Head of caudate nucleus (tissue), 42 donors: ENCODE results near the gene UFD1.
"Not testable (repeated sequence)": the region's sequence is repeated elsewhere in the genome, so short reads cannot be mapped to it uniquely, and the experiment has no call there.

Experiments
- DNase-seq, 42 donors: peaks; one replicate each; pipeline versions ENCODE4 v3.0.0 to v3.0.0-alpha.2; 2020 to 2021; ENCODE audit warnings: mixed read lengths in 7 of 42
- intact Hi-C: fragments of 100-400 bp; cut with DNase I; formaldehyde crosslinking; loops from one replicate; pipeline ENCODE4 v1.15.0; 2022

UFD1 gene

DNA sequence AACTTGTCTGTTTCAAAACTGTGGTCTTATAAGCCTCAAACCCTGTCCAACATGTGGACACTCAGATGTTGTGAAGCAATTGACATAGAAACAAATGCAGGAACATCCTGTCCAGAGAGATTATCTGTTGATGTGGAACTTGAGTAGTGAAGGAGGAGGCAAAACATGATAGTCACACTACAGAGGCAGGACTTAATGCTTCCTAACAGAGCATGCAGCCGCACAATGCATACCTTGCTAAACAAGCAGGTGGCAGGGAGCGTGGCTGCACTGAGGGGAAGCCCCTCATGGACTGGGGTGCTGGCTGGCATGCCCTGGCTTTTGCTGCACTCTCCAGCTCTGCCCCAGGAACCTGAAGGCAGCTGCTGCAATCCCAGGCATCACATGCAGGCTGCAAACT is 36.8 kb downstream of the UFD1 start:
- peak in 1 of 42 donors; percentile 8 for DNase-seq
- intact Hi-C loops: loop anchor here (10.0 kb wide), 1 partner anchor 297 kb away; the partner anchor contains the start of gene ESS2

DNA sequence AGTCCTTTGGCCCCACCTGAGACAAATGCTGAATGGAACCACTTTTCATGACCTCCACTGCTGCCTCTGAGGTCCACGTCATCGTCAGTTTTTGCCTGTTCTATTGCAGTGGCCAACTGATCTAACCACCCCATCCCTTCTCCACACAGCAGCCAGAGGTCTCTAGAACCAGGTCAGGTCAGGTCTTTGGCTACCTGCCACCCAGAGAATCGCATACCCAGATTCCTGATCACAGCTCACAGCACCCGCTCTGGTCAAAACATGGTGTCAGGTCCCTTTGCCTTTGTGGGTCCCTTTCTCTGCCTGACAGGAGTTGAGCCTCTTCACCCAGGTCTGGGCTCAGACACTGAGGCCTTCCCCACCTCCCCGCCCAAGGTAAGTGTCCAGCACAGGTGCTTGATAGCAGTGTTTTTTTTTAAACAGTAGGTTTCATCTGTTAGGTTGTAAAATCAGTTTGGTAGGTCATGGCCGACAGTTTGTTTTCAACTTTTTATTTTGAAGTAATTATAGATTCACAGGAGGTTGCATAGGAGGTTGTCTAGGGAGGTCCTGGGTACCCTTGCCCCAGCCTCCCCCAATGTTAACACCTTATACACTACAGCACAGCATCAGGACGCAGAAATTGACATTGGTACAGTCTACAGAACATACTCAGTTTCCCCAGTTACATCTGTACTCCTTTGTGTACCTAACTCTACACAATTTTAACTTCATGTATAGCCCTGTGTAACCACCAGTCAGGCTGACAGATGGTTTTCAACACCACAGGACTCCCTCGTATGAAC is 38.4 kb downstream of the UFD1 start:
- intact Hi-C loops: loop anchor here (10.0 kb wide), 1 partner anchor 296 kb away; the partner anchor contains the start of gene ESS2
- DNase-seq: peak in 1 of 42 donors; percentile 18

GRCh38 chr22:19438298-19438697 is 40.7 kb downstream of the UFD1 start:
- DNase-seq: no peak
- intact Hi-C loops: no loop called here

- peak in 1 of 42 donors; percentile 18 for DNase-seq
- intact Hi-C loops: not testable (repeated sequence)
These were observed 42.4 kb downstream of the UFD1 start for GRCh38 chr22:19436444-19437161.

DNA sequence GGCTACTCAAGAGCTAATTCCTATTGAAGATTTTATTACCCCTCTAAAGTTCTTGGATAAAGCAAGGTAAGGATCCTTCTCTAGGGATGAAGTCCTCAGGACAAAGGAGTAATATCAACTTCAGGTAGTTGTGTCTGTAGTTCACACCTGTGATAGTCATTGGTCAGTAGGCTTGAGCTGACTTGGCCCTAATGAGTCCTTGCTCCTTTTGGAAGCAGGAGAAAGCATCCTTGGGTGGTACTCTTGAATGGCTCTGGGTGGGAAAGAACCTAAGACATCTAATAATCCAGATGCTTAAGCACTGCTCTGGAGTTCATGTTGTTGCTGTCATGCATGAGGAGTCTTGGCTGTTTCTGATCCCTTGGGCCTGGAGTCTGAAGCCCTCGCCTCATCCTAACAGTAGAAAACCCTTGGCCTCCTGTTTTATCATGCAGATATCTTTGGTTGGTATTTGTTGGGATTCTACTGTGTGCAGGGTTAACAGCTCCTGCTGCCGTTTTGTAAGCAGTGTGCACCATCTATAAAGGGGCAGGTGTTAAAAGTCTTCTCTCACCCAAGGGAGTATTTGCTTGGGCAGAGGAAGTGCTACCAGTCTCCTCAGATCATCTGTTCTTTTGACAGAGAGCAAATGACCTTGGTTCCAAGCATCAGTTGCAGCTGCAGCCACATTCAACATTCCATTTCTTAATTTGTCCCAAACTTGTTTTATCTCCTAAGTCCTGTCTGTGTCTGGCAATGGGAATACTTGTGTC is 44.0 kb downstream of the UFD1 start:
- intact Hi-C loops: loop anchor here (5.0 kb wide), 2 partner anchors 42 to 258 kb away; partner anchors contain the start of genes CDC45, SLC25A1 and UFD1

GRCh38 chr22:19434401-19434800 is 44.6 kb downstream of the UFD1 start:
- intact Hi-C loops: loop anchor here (5.0 kb wide), 2 partner anchors 43 to 257 kb away; partner anchors contain the start of genes CDC45, SLC25A1 and UFD1
- DNase-seq: peak in 1 of 42 donors; percentile 15

More for the DNA sequence above, 44.0 kb downstream of the UFD1 start:
- no peak for DNase-seq

GRCh38 chr22:19432133-19432851 is 46.7 kb downstream of the UFD1 start, which contains the start of gene MRPL40:
Gene MRPL40 (plus strand): TSS chr22:19432545. CDS start chr22:19432555, 10 bp downstream.
- peak; percentile 82 to 97 (median 95) for DNase-seq
- intact Hi-C loops: loop anchor here (2.0 to 5.0 kb wide), 3 partner anchors 15 to 255 kb away; partner anchors contain the start of genes C22orf39, CDC45, SLC25A1 and UFD1

DNA sequence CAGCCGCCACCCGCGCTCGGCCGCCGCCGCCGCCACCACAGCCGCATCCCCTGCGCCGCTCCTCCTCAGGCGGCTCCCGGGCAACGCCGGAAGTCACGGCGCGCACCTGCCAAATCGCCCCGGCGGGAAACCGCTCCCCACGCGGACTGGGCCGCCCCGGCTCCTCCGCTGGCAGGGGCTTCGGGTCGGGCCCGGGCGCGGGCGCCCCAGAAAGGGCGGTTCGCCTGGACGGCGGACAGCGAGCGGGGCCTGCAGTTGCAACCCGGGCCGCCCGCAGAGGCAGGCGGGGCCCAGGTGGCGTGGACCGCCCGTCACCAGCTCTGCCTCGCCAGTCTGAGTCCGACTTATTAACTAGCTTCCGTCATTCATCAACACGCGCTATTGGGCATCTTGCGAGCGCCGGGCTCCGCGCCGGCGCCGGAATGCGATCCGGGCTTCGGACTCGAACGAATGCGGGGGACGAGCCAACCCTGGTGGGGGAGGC is 47.3 kb downstream of the UFD1 start, which contains the start of gene HIRA:
TSS of gene HIRA (minus strand) at position 85 of the 484 bp plus-strand sequence. CDS start 257 bp downstream, outside the sequence.
- peak; percentile 53 to 95 (median 88) for DNase-seq
- intact Hi-C loops: loop anchor here (2.0 to 5.0 kb wide), 3 partner anchors 15 to 254 kb away; partner anchors contain the start of genes C22orf39, CDC45, SLC25A1 and UFD1

- DNase-seq: peak in 20 of 42 donors; percentile 14 to 61 (median 28)
- intact Hi-C loops: loop anchor here (5.0 kb wide), 2 partner anchors 46 to 254 kb away; partner anchors contain the start of genes CDC45, SLC25A1 and UFD1
These were observed 48.0 kb downstream of the UFD1 start for GRCh38 chr22:19430890-19431541.

DNA sequence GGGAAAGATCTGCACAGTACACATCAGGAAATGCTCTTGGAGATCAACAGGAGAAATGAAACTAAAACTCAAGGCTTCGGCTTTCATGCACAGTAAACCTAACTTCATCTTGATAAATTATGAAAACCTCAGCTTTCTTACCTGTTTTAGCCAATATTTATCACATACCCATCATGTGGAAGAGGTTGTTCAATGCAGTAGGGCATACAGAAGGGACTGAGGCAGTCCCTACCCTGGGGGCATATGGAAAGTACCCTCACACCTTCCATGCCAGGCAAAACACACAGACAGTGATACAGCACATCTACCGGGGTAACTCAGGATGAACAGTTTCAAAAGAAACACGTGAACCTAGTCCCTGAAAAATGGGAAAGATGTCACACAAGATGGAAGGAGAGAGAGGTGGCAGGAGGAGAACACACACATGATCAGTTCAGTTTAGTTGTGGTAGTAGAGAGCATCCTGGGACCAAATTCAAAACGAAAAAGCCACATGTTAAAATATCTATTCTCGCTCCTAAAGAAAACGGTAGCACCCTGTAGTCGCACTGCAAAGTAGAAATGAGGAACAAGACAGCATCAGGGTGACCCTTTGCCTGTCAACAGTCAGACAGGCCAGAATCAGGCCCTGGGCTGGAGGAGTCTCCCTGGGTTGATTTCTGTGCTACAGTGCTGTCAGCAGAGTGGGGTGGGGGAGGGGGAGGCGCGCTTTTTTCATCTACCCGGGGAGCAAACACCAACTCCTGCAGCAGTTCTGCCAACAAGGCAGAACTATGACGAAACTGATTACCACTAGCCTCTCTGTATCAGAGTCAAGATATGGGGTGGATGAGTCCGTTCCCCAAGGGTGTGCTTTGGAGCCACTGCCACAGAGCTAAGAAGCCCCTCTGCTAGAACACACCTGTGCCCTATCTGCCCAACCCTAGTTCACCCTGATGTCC is 48.8 kb downstream of the UFD1 start:
- intact Hi-C loops: loop anchor here (5.0 kb wide), 2 partner anchors 47 to 253 kb away; partner anchors contain the start of genes CDC45, SLC25A1 and UFD1
- DNase-seq: peak in 6 of 42 donors; percentile 8 to 55 (median 33)

DNA sequence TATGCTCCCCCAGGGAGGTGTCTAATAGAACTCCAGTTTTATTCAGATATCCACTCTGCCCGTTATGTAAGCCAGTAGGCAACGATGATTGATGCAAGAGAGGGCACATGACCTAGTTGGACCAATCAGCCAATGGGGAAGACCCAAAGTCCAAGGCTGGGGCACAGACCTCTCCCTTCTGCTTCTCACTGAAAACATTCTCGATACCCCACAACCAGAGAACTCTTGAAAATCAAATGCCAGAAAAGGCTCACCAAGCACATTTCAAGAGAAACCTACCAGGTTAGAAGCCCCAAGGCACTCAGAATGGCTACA is 54.9 kb downstream of the UFD1 start:
- intact Hi-C loops: no loop called here
- no peak for DNase-seq

DNA sequence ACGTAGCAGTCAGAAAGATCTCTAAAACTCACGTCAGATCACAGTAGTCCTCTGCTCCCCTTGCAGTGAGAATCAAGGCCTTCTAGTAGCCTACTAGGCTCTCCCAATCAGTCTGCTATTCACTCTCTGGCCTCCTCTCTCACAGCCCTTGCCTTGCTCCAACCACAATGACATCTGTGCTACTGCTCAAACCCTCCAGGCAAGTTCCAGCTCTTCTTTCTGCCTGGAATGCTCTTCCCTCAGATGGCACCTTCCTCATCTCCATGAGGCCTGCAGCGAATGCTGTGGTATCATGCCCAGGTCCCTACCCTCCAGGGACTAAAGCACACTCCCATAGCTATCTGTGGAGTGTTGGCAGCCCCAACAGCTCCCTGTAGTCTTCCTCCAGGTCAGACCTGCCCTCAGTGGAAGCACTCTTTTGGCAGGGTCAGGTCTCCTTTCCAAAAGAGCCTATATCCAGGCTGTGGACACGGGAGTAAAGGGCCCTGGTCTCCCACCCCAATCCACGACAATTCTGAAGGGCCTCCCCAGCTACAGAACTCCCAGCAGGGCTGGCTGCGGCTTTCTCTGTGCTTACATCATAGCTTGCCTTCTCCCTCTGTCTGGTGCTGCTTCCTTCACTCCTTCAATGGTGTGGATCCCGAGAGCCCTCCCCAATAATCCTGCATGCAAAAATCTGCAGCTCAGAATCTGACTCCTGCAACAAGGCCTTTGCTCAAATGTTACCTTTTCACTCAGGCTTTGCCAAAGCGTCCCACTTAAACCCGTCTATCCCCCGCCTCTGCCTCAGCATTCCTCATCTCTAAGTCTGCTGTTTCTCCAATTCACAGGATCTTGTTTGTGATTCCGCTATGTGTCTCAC is 56.3 kb downstream of the UFD1 start:
- peak in 25 of 42 donors; percentile 8 to 76 (median 43) for DNase-seq
- intact Hi-C loops: no loop called here

GRCh38 chr22:19420321-19420720 is 58.7 kb downstream of the UFD1 start:
- no peak for DNase-seq
- intact Hi-C loops: no loop called here

DNA sequence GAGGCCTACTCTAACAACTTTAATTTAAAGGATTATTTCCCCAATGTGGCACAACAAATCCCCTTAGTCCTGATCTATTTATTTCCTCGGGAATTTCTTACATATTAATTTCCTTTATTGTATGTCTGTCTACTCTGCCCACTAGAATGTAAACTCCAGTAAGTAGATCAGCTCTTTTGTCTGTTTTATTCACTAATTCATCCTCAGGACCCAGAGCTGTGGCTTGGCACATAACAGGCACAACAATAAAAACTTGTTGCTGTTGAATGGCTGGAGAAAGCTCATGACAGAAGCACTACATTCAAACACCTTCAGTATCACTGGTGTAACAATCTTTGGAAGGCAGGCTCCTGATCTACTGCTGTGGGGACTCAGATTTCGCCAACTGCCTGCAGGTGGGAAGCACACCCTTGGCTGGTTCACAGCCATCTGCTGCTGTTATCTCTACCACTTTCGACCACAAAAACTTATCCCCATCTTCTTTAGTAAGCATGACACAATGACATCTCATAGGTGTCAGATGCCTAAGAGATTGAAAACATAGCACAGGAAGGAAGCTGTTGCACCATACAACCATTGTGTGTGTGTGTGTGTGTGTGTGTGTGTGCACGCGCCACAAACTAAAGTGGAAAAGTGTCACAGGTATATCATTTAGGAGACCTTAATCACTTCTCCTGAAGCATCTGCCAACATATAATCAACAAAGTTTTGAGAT is 59.4 kb downstream of the UFD1 start:
- no peak for DNase-seq
- intact Hi-C loops: no loop called here

DNA sequence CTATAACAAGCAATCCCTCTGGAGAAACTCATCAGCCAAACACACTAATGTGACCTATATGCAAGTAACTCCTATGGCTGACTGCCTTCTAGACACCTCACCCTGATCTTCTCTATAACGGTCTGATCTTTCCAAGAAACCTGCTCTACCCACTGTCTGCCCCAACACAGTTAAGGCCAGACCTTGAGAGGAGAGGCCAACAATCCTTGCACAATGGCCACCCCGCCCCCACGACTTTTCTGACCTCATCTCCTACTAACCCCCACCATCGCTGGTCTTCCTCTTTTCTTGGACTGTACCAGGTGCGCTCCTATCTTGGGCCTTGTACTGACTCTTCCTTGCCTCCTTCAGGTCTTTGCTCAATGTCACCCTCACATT is 59.9 kb downstream of the UFD1 start:
- intact Hi-C loops: no loop called here
- DNase-seq: no peak
